Transverse colon (tissue), 4 donors: ENCODE measurements around the gene ITM2C. TPM values are rescaled to one million over a fixed set of nuclear protein-coding genes. Genes with fewer than 3 reads are reported as not detected.
A peak's percentile ranks its signal among the peaks of the same experiment; 100 is the strongest.

ENCODE experiments used
- DNase-seq: peaks from one replicate; pipeline ENCODE4 v3.0.0-alpha.2; 2019
- H3K27ac ChIP-seq, 4 donors: fragments of 200-600 bp; sonication (generic); 2 replicates each; pipeline ENCODE4 v1.5.1; 2016 to 2018; ENCODE audit warnings: inconsistent platforms in 4 of 4
- H3K27me3 ChIP-seq: fragments of 200-600 bp; sonication (generic); 2 replicates; pipeline ENCODE4 v1.5.1; 2017; ENCODE audit warnings: inconsistent platforms
- H3K36me3 ChIP-seq, 4 donors: fragments of 200-600 bp; sonication (generic); 2 replicates each; pipeline ENCODE4 v1.5.1; 2017 to 2019; ENCODE audit warnings: inconsistent platforms in 4 of 4
- H3K4me1 ChIP-seq, 4 donors: fragments of 200-600 bp; sonication (generic); 2 replicates each; pipeline ENCODE4 v1.5.1; 2017 to 2020; ENCODE audit warnings: inconsistent platforms in 4 of 4
- H3K4me3 ChIP-seq, 4 donors: fragments of 200-600 bp; sonication (generic); 1 replicate in 1 of 4; 2 replicates in 3 of 4; pipeline versions ENCODE4 v1.5.1 to v1.6.1; 2017 to 2019; ENCODE audit warnings: inconsistent platforms in 4 of 4
- H3K9me3 ChIP-seq, 2 donors: fragments of 200-600 bp; sonication (generic); 2 replicates each; pipeline ENCODE4 v1.5.1; 2017 to 2019; ENCODE audit warnings: inconsistent platforms in 2 of 2
- EP300 ChIP-seq: sonication (generic); formaldehyde crosslinking; IDR thresholded peaks from one replicate; pipeline ENCODE4 v1.6.1; 2017; ENCODE audit warnings: antibody characterized with exemption, low read depth
- POLR2A ChIP-seq: fragments of 450-650 bp; IDR thresholded peaks from one replicate; pipeline ENCODE4 v1.6.1; 2016; ENCODE audit warnings: antibody characterized with exemption, mild to moderate bottlenecking, moderate library complexity
- POLR2AphosphoS5 ChIP-seq, 3 donors: sonication (generic); formaldehyde crosslinking; IDR thresholded peaks; one replicate each; pipeline ENCODE4 v1.6.1; 2016; ENCODE audit warnings: antibody characterized with exemption in 3 of 3
- WGBS, 2 donors: methylation state at CpG; one replicate each; pipeline ENCODE4 v1.1.5; 2018; ENCODE audit warnings: low coverage in 1 of 2; 5-methylcytosine and 5-hydroxymethylcytosine counted together
- in situ Hi-C, 4 donors: fragments of 200-750 bp; cut with MboI; loops; one replicate each; pipeline versions ENCODE4 v1.15.0 to v1.15.1; 2017; ENCODE audit warnings: low sequenced_read_pairs in 3 of 4, low pct_ligation_motif_present in 1 of 4, low pct_unique_long_range_greater_than_20kb in 1 of 4
- intact Hi-C: fragments of 100-400 bp; cut with DNase I; formaldehyde crosslinking; loops from one replicate; pipeline ENCODE4 v1.15.1; 2023; ENCODE audit warnings: low total_unique reads
- total RNA-seq, 4 donors: library from RNA; depleted of rRNA; stranded (reverse); fragments of >200 nt; gene quantifications; one replicate each; pipeline ENCODE4 v1.1.0, GENCODE V29; 2016
- TF ChIP-seq, protein P1 (sequence below), 5 experiments: fragments of 200-600 bp in 3 of 5; fragments of 450-650 bp in 2 of 5; sonication (generic) in 3 of 5; IDR thresholded peaks; 1 replicate in 2 of 5; 2 replicates in 3 of 5; pipeline ENCODE4 v1.5.1; 2016 to 2017; ENCODE audit warnings: antibody characterized with exemption in 5 of 5, inconsistent platforms in 3 of 5, mild to moderate bottlenecking in 2 of 5, moderate library complexity in 1 of 5

The ITM2C gene
- total RNA-seq, 4 donors from 2014 or later, result 911 to 2,535 (median 1,776) TPM

GRCh38 chr2:230865307-230865765 is 594 bp downstream of the ITM2C start:
- H3K4me3 ChIP-seq, result peak overlapping the region; percentile 84 to 96 (median 90)
- DNase-seq, result peak; percentile 45
- H3K36me3 ChIP-seq, result no peaks in the 10 kb centered on the region
- in situ Hi-C loops (no loop called here), intact Hi-C loops (no loop called here)
- TF ChIP-seq, protein P1, sequence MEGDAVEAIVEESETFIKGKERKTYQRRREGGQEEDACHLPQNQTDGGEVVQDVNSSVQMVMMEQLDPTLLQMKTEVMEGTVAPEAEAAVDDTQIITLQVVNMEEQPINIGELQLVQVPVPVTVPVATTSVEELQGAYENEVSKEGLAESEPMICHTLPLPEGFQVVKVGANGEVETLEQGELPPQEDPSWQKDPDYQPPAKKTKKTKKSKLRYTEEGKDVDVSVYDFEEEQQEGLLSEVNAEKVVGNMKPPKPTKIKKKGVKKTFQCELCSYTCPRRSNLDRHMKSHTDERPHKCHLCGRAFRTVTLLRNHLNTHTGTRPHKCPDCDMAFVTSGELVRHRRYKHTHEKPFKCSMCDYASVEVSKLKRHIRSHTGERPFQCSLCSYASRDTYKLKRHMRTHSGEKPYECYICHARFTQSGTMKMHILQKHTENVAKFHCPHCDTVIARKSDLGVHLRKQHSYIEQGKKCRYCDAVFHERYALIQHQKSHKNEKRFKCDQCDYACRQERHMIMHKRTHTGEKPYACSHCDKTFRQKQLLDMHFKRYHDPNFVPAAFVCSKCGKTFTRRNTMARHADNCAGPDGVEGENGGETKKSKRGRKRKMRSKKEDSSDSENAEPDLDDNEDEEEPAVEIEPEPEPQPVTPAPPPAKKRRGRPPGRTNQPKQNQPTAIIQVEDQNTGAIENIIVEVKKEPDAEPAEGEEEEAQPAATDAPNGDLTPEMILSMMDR (IDR thresholded peaks at IDR 0.05), result no peak
- TF ChIP-seq POLR2AphosphoS5 (IDR thresholded peaks at IDR 0.05) (no peak), EP300 (no peak), POLR2A (no peak)
- H3K27me3 ChIP-seq, result no peaks in the 10 kb centered on the region
- WGBS, 2 donors, result 0 to 2% methylated on average over 12 to 24 of the region's 24 CpGs
- H3K27ac ChIP-seq, result peak overlapping the region; percentile 93 to 96 (median 95)
- peaks cover 21 to 50% (median 44%) of the 10 kb centered on the region in 4 donors for H3K4me1 ChIP-seq
- H3K9me3 ChIP-seq, result no peaks in the 10 kb centered on the region

- no peaks in the 10 kb centered on the region for H3K36me3 ChIP-seq
- no peaks in the 10 kb centered on the region for H3K27me3 ChIP-seq
- TF ChIP-seq EP300 (no peak), POLR2AphosphoS5 (IDR thresholded peaks at IDR 0.05) (peak in 2 of 3 donors; percentile 60 to 84), POLR2A (peak; percentile 68)
- TF ChIP-seq, protein P1 (IDR thresholded peaks at IDR 0.05), result peak; percentile 24 to 49 (median 32)
- in situ Hi-C loops (no loop called here), intact Hi-C loops (no loop called here)
- 18 to 60% methylated on average over 1 to 32 of the region's 35 CpGs for WGBS, 2 donors
- H3K27ac ChIP-seq, result peak overlapping the region; percentile 93 to 96 (median 95)
- H3K9me3 ChIP-seq, result no peaks in the 10 kb centered on the region
- H3K4me3 ChIP-seq, result peak overlapping the region; percentile 84 to 96 (median 90)
- peak; percentile 91 for DNase-seq
- peaks cover 28 to 57% (median 51%) of the 10 kb centered on the region in 4 donors for H3K4me1 ChIP-seq
These were observed 1.3 kb downstream of the ITM2C start for GRCh38 chr2:230865766-230866755.

- TF ChIP-seq POLR2AphosphoS5 (IDR thresholded peaks at IDR 0.05) (peak; percentile 33 to 79 (median 74)), POLR2A (peak; percentile 28), EP300 (no peak)
- TF ChIP-seq, protein P1 (IDR thresholded peaks at IDR 0.05), result peak in 1 of 5 experiments; percentile 15
- WGBS, 2 donors, result 0 to 30% methylated on average over 1 to 12 of the region's 13 CpGs
- peak overlapping the region in 3 of 4 donors; percentile 84 to 96 (median 86) for H3K4me3 ChIP-seq
- H3K36me3 ChIP-seq, result no peaks in the 10 kb centered on the region
- in situ Hi-C loops (no loop called here), intact Hi-C loops (no loop called here)
- peak overlapping the region; percentile 93 to 96 (median 95) for H3K27ac ChIP-seq
- peak; percentile 84 for DNase-seq
- H3K4me1 ChIP-seq, result peaks cover 37 to 66% (median 60%) of the 10 kb centered on the region in 4 donors
- H3K27me3 ChIP-seq, result no peaks in the 10 kb centered on the region
- no peaks in the 10 kb centered on the region for H3K9me3 ChIP-seq
These were observed 2.2 kb downstream of the ITM2C start for GRCh38 chr2:230866756-230867523.
